Thoracic aorta (tissue), 2 donors: ENCODE data around the gene RBPJ. TPM values are rescaled to one million over a fixed set of nuclear protein-coding genes. Genes with fewer than 3 reads are reported as not detected.

Source experiments
- ATAC-seq: fragments of 150-250 bp; one replicate; pipeline ENCODE4 v1.8.0; 2017; ENCODE audit warnings: low read depth; ENCODE audit not compliant: insufficient number of reproducible peaks, low FRiP score
- DNase-seq: peaks from one replicate; pipeline ENCODE4 v3.0.0-alpha.2; 2020; ENCODE audit warnings: low spot score
- H3K27ac ChIP-seq, 2 donors: fragments of 200-600 bp; sonication (generic); 1 replicate in 1 of 2; 2 replicates in 1 of 2; pipeline ENCODE4 v1.5.1; 2016; ENCODE audit warnings: mild to moderate bottlenecking in 2 of 2, moderate library complexity in 2 of 2
- H3K27me3 ChIP-seq: fragments of 200-600 bp; sonication (generic); replicated peaks from 2 replicates; pipeline ENCODE4 v1.6.0; 2016; ENCODE audit warnings: mild to moderate bottlenecking; ENCODE audit not compliant: insufficient read depth
- H3K36me3 ChIP-seq: fragments of 200-600 bp; sonication (generic); one replicate; pipeline ENCODE4 v1.5.1; 2016
- H3K4me1 ChIP-seq, 2 donors: fragments of 200-600 bp; sonication (generic); 1 replicate in 1 of 2; 2 replicates in 1 of 2; pipeline versions ENCODE4 v1.5.1 to v1.6.0; 2016; ENCODE audit warnings: low read depth in 2 of 2, mild to moderate bottlenecking in 1 of 2; ENCODE audit not compliant: control insufficient read depth in 1 of 2
- H3K4me3 ChIP-seq: fragments of 200-600 bp; sonication (generic); 2 replicates; pipeline ENCODE4 v1.5.1; 2016; ENCODE audit warnings: mild to moderate bottlenecking
- H3K9me3 ChIP-seq: fragments of 200-600 bp; sonication (generic); 2 replicates; pipeline ENCODE4 v1.5.1; 2016
- CTCF ChIP-seq: fragments of 200-600 bp; sonication (generic); IDR thresholded peaks from one replicate; pipeline ENCODE4 v1.5.1; 2019; ENCODE audit warnings: antibody characterized with exemption
- total RNA-seq, 2 donors: library from RNA; depleted of rRNA; stranded (reverse); fragments of >200 nt; gene quantifications; one replicate each; pipeline versions ENCODE4 v1.1.0 to v1.2.3, GENCODE V29; 2016

The RBPJ gene
- total RNA-seq, 2 donors from 2014 or later, result 63.4 to 82.6 TPM

- TF ChIP-seq CTCF, result no peak
- Histone ChIP-seq H3K27ac (no peak overlapping the region), H3K4me1 (peaks cover 0 to 3% of the 10 kb centered on the region in 2 donors), H3K27me3 (no peaks in the 10 kb centered on the region), H3K36me3 (no peaks in the 10 kb centered on the region), H3K4me3 (no peak overlapping the region), H3K9me3 (no peaks in the 10 kb centered on the region)
- DNase-seq, result no peak
- no peak for ATAC-seq
Measured at GRCh38 chr4:26380740-26381139, 59.9 kb downstream of the RBPJ start.

GRCh38 chr4:26384380-26385057 lies 63.7 kb downstream of the RBPJ start:
- H3K9me3 ChIP-seq, result no peaks in the 10 kb centered on the region
- no peak for ATAC-seq

GRCh38 chr4:26385690-26386089 lies 64.9 kb downstream of the RBPJ start:
- Histone ChIP-seq H3K4me3 (no peak overlapping the region), H3K9me3 (no peaks in the 10 kb centered on the region), H3K27me3 (no peaks in the 10 kb centered on the region), H3K36me3 (peaks cover 4% of the 10 kb centered on the region), H3K27ac (no peak overlapping the region), H3K4me1 (no peaks in the 10 kb centered on the region)
- no peak for DNase-seq
- no peak for ATAC-seq
- no peak for TF ChIP-seq CTCF

More at GRCh38 chr4:26384380-26385057, 63.7 kb downstream of the RBPJ start:
- Histone ChIP-seq H3K4me1 (no peaks in the 10 kb centered on the region), H3K4me3 (no peak overlapping the region), H3K27ac (no peak overlapping the region), H3K27me3 (no peaks in the 10 kb centered on the region), H3K36me3 (peaks cover 4% of the 10 kb centered on the region)
- no peak for DNase-seq
- no peak for TF ChIP-seq CTCF

- no peak for TF ChIP-seq CTCF
- Histone ChIP-seq H3K36me3 (peaks cover 4% of the 10 kb centered on the region), H3K4me3 (no peak overlapping the region), H3K27ac (no peak overlapping the region), H3K27me3 (no peaks in the 10 kb centered on the region), H3K4me1 (no peaks in the 10 kb centered on the region), H3K9me3 (no peaks in the 10 kb centered on the region)
- DNase-seq (no peak), ATAC-seq (no peak)
Measured at GRCh38 chr4:26386386-26386785, 65.6 kb downstream of the RBPJ start.

GRCh38 chr4:26388671-26389070 lies 67.9 kb downstream of the RBPJ start:
- H3K4me1 ChIP-seq, result no peaks in the 10 kb centered on the region
- DNase-seq (no peak), ATAC-seq (no peak)
- H3K9me3 ChIP-seq, result no peaks in the 10 kb centered on the region
- no peak for TF ChIP-seq CTCF
- H3K27ac ChIP-seq, result no peak overlapping the region
- H3K4me3 ChIP-seq, result no peak overlapping the region
- no peaks in the 10 kb centered on the region for H3K27me3 ChIP-seq
- peaks cover 9% of the 10 kb centered on the region for H3K36me3 ChIP-seq
